ENCODE results near the gene CCSER2.

DNA sequence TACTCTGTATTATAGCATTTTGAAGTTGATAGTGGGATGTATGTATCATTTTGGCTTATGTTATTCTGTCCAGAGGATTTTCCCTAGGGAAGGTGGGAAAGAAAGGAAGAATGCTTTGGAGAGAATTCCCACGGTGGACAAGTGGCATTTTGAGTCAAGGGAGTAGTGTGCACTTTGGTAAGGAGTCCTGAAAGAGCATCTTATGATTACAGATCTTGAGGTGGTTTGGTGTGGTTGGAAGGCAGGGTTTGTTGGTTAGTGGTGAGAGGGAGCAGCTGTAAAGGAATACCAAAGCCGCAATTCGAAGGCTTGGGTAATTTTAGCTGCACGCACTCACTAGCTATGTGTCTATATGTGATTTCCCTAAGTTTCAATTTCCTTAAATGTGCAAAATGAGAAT, 16.1 kb downstream of the CCSER2 start:
- TF ChIP-seq, protein P1, sequence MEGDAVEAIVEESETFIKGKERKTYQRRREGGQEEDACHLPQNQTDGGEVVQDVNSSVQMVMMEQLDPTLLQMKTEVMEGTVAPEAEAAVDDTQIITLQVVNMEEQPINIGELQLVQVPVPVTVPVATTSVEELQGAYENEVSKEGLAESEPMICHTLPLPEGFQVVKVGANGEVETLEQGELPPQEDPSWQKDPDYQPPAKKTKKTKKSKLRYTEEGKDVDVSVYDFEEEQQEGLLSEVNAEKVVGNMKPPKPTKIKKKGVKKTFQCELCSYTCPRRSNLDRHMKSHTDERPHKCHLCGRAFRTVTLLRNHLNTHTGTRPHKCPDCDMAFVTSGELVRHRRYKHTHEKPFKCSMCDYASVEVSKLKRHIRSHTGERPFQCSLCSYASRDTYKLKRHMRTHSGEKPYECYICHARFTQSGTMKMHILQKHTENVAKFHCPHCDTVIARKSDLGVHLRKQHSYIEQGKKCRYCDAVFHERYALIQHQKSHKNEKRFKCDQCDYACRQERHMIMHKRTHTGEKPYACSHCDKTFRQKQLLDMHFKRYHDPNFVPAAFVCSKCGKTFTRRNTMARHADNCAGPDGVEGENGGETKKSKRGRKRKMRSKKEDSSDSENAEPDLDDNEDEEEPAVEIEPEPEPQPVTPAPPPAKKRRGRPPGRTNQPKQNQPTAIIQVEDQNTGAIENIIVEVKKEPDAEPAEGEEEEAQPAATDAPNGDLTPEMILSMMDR (IDR thresholded peaks at IDR 0.05), result no peak
- no peak for TF ChIP-seq ZFX (IDR thresholded peaks at IDR 0.05; ENCODE audit: borderline replicate concordance)
